ENCODE results near the gene LORICRIN.

- peak; percentile 25; the same call in 1 of the 2 replicates for TF ChIP-seq CTCF (conservative IDR thresholded peaks at IDR 0.05)
- TF ChIP-seq EZH2 (IDR thresholded peaks at IDR 0.05; ENCODE audit: low read depth) = no peak
Observed at GRCh38 chr1:153265457-153265856, 6.0 kb downstream of the LORICRIN start.
